Esophagus muscularis mucosa (tissue), 4 donors: ENCODE results near the gene DLGAP4. TPM values are rescaled to one million over a fixed set of nuclear protein-coding genes. Genes with fewer than 3 reads are reported as not detected.

Experiments used
- DNase-seq: peaks from one replicate; pipeline ENCODE4 v3.0.0-alpha.2; 2017; ENCODE audit errors: extremely low spot score
- H3K27ac ChIP-seq, 4 donors: fragments of 200-600 bp; sonication (generic); replicated peaks in 1 of 4; 1 replicate in 3 of 4; 2 replicates in 1 of 4; pipeline ENCODE4 v1.5.1; 2016 to 2019; ENCODE audit warnings: mild to moderate bottlenecking in 1 of 4
- H3K27me3 ChIP-seq, 4 donors: fragments of 200-600 bp; sonication (generic); one replicate each; pipeline versions ENCODE4 v1.5.1 to v1.6.0; 2016 to 2019
- H3K36me3 ChIP-seq, 4 donors: fragments of 200-600 bp; sonication (generic); one replicate each; pipeline ENCODE4 v1.5.1; 2016 to 2019
- H3K4me1 ChIP-seq, 4 donors: fragments of 200-600 bp; sonication (generic); one replicate each; pipeline ENCODE4 v1.5.1; 2016 to 2019
- H3K4me3 ChIP-seq, 4 donors: fragments of 200-600 bp; sonication (generic); 1 replicate in 2 of 4; 2 replicates in 2 of 4; pipeline ENCODE4 v1.5.1; 2016 to 2019; ENCODE audit warnings: mild to moderate bottlenecking in 4 of 4, moderate library complexity in 1 of 4
- H3K9me3 ChIP-seq, 4 donors: fragments of 200-600 bp; sonication (generic); 1 replicate in 3 of 4; 2 replicates in 1 of 4; pipeline ENCODE4 v1.5.1; 2016 to 2019
- CTCF ChIP-seq, 3 experiments: fragments of 200-600 bp in 2 of 3; fragments of 450-650 bp in 1 of 3; sonication (generic) in 2 of 3; IDR thresholded peaks; one replicate each; pipeline ENCODE4 v1.5.1; 2017 to 2019; ENCODE audit warnings: antibody characterized with exemption in 3 of 3, mild to moderate bottlenecking in 2 of 3, moderate library complexity in 1 of 3
- EP300 ChIP-seq: sonication (generic); formaldehyde crosslinking; IDR thresholded peaks from one replicate; pipeline ENCODE4 v1.6.1; 2017; ENCODE audit warnings: antibody characterized with exemption
- POLR2A ChIP-seq: fragments of 450-650 bp; IDR thresholded peaks from one replicate; pipeline ENCODE4 v1.6.1; 2017; ENCODE audit warnings: antibody characterized with exemption, moderate library complexity, mild to moderate bottlenecking, low read depth
- POLR2AphosphoS5 ChIP-seq, 2 donors: sonication (generic); formaldehyde crosslinking; IDR thresholded peaks; one replicate each; pipeline ENCODE4 v1.6.1; 2017; ENCODE audit warnings: antibody characterized with exemption in 2 of 2
- WGBS: methylation state at CpG from one replicate; pipeline ENCODE4 v1.1.5; 2018; 5-methylcytosine and 5-hydroxymethylcytosine counted together
- intact Hi-C: fragments of 100-400 bp; cut with DNase I; formaldehyde crosslinking; loops from one replicate; pipeline ENCODE4 v1.15.1; 2023
- total RNA-seq, 4 donors: library from RNA; depleted of rRNA; stranded (reverse); fragments of >200 nt; gene quantifications; one replicate each; pipeline versions ENCODE4 v1.1.0 to v1.2.1, GENCODE V29; 2016

DLGAP4 gene
- total RNA-seq, 4 donors from 2014 or later = 43.6 to 90.0 (median 48.8) TPM

GRCh38 chr20:36268440-36269342 lies 37.4 kb upstream of the DLGAP4 start:
- Histone ChIP-seq H3K4me3 (no peak overlapping the region), H3K36me3 (no peaks in the 10 kb centered on the region), H3K27me3 (peaks cover 0 to 11% (median 0%) of the 10 kb centered on the region in 4 donors), H3K27ac (no peak overlapping the region), H3K9me3 (no peaks in the 10 kb centered on the region), H3K4me1 (no peaks in the 10 kb centered on the region)
- WGBS = 51% methylated on average over 10 of the region's 10 CpGs
- TF ChIP-seq EP300 (no peak), POLR2A (no peak), CTCF (IDR thresholded peaks at IDR 0.05) (no peak), POLR2AphosphoS5 (IDR thresholded peaks at IDR 0.05) (no peak)
- DNase-seq = no peak
- intact Hi-C loops = no loop called here

GRCh38 chr20:36269507-36269906 lies 36.6 kb upstream of the DLGAP4 start:
- no peaks in the 10 kb centered on the region for H3K4me1 ChIP-seq
- 76% methylated on average over 2 of the region's 2 CpGs for WGBS
- TF ChIP-seq POLR2A = no peak
- no peak for TF ChIP-seq EP300
- TF ChIP-seq POLR2AphosphoS5 (IDR thresholded peaks at IDR 0.05) = no peak
- TF ChIP-seq CTCF (IDR thresholded peaks at IDR 0.05) = no peak
- H3K27me3 ChIP-seq = peaks cover 0 to 19% (median 4%) of the 10 kb centered on the region in 4 donors
- no peaks in the 10 kb centered on the region for H3K36me3 ChIP-seq
- intact Hi-C loops = no loop called here
- no peak overlapping the region for H3K27ac ChIP-seq
- H3K4me3 ChIP-seq = no peak overlapping the region
- DNase-seq = no peak
- H3K9me3 ChIP-seq = no peaks in the 10 kb centered on the region

GRCh38 chr20:36270744-36271638 lies 35.1 kb upstream of the DLGAP4 start:
- Histone ChIP-seq H3K9me3 (no peaks in the 10 kb centered on the region), H3K27me3 (peaks cover 0 to 31% (median 4%) of the 10 kb centered on the region in 4 donors), H3K4me1 (no peaks in the 10 kb centered on the region), H3K36me3 (no peaks in the 10 kb centered on the region), H3K4me3 (no peak overlapping the region), H3K27ac (no peak overlapping the region)
- intact Hi-C loops = no loop called here
- 81% methylated on average over 20 of the region's 20 CpGs for WGBS
- TF ChIP-seq POLR2A = no peak
- TF ChIP-seq POLR2AphosphoS5 (IDR thresholded peaks at IDR 0.05) = no peak
- no peak for TF ChIP-seq EP300
- TF ChIP-seq CTCF (IDR thresholded peaks at IDR 0.05) = no peak
- DNase-seq = no peak

- no peak for DNase-seq
- peaks cover 0 to 31% (median 4%) of the 10 kb centered on the region in 4 donors for H3K27me3 ChIP-seq
Observed at GRCh38 chr20:36271639-36272546, 34.2 kb upstream of the DLGAP4 start.

More at GRCh38 chr20:36271639-36272546, 34.2 kb upstream of the DLGAP4 start:
- intact Hi-C loops = loop anchor here (2.0 kb wide), 1 partner anchor 167 kb away; no protein-coding TSS in a partner anchor
- TF ChIP-seq CTCF (IDR thresholded peaks at IDR 0.05) (no peak), POLR2AphosphoS5 (IDR thresholded peaks at IDR 0.05) (no peak), EP300 (no peak), POLR2A (no peak)
- no peaks in the 10 kb centered on the region for H3K36me3 ChIP-seq
- H3K27ac ChIP-seq = no peak overlapping the region
- WGBS = 88% methylated on average over 21 of the region's 21 CpGs
- no peaks in the 10 kb centered on the region for H3K9me3 ChIP-seq
- no peak overlapping the region for H3K4me3 ChIP-seq
- no peaks in the 10 kb centered on the region for H3K4me1 ChIP-seq
